ENCODE results near the gene SYT12. TPM values are rescaled to one million over a fixed set of nuclear protein-coding genes. Genes with fewer than 3 reads are reported as not detected.

SYT12 gene
- total and polyA plus RNA-seq, 2 of the 4 experiments (the other 2 are of a cell fraction): 0.54 to 0.74 TPM

DNA sequence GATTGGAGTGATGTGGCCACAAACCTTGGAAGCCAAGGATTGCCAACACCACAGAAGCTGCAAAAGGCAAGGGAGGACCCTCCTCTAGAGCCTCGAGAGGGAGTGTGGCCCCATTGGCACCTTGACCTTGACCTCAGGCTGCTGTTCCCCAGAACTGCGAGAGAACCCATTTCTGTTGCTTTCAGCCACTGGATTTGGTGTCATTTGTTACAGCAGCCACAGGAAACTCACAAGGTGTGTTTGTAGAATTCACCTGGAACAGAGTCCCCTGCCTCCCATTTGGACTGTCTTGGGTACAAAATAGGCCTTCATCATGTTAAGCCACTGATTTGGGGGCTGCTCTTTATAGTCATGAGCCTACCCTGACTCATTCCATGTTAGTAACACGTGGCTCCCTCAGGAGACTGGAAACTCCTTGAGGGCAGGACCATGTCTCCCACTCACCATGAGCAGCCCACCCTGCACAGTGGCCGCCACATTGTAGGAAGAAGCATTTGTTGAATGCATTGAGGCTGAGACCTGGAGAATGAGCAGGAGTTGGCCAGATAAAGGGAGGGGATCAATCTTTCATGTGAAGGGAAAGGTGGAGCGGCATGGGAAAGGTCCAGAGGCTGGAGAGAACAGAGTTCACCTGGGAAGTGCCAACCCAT is 39.5 kb upstream of the SYT12 start:
- intact Hi-C loops (cut with micrococcal nuclease): no loop called here
- Histone ChIP-seq H2AK9ac (replicated peaks; ENCODE audit: low read depth, low read length, poor library complexity) (peak overlapping the region; percentile 76), H4K91ac (ENCODE audit: insufficient read depth, low read depth, low read length) (peak overlapping the region; percentile 16; the same call in 1 of the 2 replicates), H3K4ac (ENCODE audit: low read depth, low read length) (peak overlapping the region; percentile 58), H3K14ac (replicated peaks; ENCODE audit: low read depth, low read length) (peak overlapping the region; percentile 80; the same call in 1 of the 2 replicates), H3K27ac (ENCODE audit: insufficient read depth, low read length) (no peak overlapping the region), H2BK20ac (ENCODE audit: low read depth, low read length) (peak overlapping the region; percentile 74), H2BK5ac (ENCODE audit: low read depth, low read length, poor library complexity, severe bottlenecking) (no peak overlapping the region), H4K5ac (ENCODE audit: low read depth, low read length) (no peak overlapping the region), H3K9me1 (ENCODE audit: insufficient read depth, low read length) (peaks cover 10% of the 10 kb centered on the region), H2BK120ac (ENCODE audit: low read depth, low read length) (peak overlapping the region; percentile 42), H3K4me1 (ENCODE audit: control insufficient read depth, insufficient read depth, low read length) (peaks cover 7% of the 10 kb centered on the region), H3K56ac (ENCODE audit: extremely low read depth, insufficient read depth, low read length) (no peak overlapping the region), H3K9ac (ENCODE audit: low read depth, low read length) (no peak overlapping the region), H3K9me3 (ENCODE audit: control insufficient read depth, insufficient read depth, low read length) (peaks cover 9% of the 10 kb centered on the region), H3K79me1 (ENCODE audit: low read depth in 1 of 2, low read length in 2 of 2) (no peaks in the 10 kb centered on the region), H4K8ac (ENCODE audit: low read depth in 2 of 2, low read length in 2 of 2) (peak overlapping the region in 1 of 2 experiments; percentile 5; a peak in 1 of 4 replicates), H4K20me1 (ENCODE audit: insufficient read depth, low read length) (no peaks in the 10 kb centered on the region), H3K4me3 (ENCODE audit: insufficient read depth, low read depth, low read length) (no peak overlapping the region), H3K23ac (ENCODE audit: low read depth, low read length) (no peak overlapping the region), H2AFZ (replicated peaks; ENCODE audit: low read length, poor library complexity) (peak overlapping the region; percentile 63), H3K4me2 (ENCODE audit: low read depth, low read length) (no peak overlapping the region), H2AK5ac (ENCODE audit: low read depth, low read length) (peak overlapping the region; percentile 93), H2BK15ac (ENCODE audit: low read depth, low read length) (peak overlapping the region; percentile 94; the same call in 2 of the 3 replicates), H3K27me3 (ENCODE audit: control insufficient read depth, insufficient read depth, low read length) (no peaks in the 10 kb centered on the region), H3K18ac (ENCODE audit: low read depth, low read length) (no peak overlapping the region), H3K36me3 (ENCODE audit: control insufficient read depth, insufficient read depth, low read length) (no peaks in the 10 kb centered on the region)
- ChIA-PET CTCF (interaction anchor here (0.5 kb wide), 1 partner anchor 595 kb away, joined by 3 read pairs; no protein-coding TSS in a partner anchor), POLR2A (ENCODE audit: unreplicated experiment) (no interaction called here)
- ATAC-seq (ENCODE audit: low read depth): no peak
- TF ChIP-seq MAFK (IDR thresholded peaks at IDR 0.05; ENCODE audit: low read depth, low read length) (no peak), RFX5 (IDR thresholded peaks at IDR 0.05; ENCODE audit: low read depth, low read length) (no peak), MAZ (IDR thresholded peaks at IDR 0.05; ENCODE audit: borderline replicate concordance, low read depth, low read length) (no peak), BHLHE40 (IDR thresholded peaks at IDR 0.05; ENCODE audit: low read depth, low read length) (no peak), MXI1 (IDR thresholded peaks at IDR 0.05; ENCODE audit: borderline replicate concordance, low read depth, low read length) (no peak), POLR2A (IDR thresholded peaks at IDR 0.05; ENCODE audit: low read depth, low read length) (no peak), NFE2L2 (IDR thresholded peaks at IDR 0.05; ENCODE audit: low read depth, low read length) (no peak)
- TF ChIP-seq, protein P1, sequence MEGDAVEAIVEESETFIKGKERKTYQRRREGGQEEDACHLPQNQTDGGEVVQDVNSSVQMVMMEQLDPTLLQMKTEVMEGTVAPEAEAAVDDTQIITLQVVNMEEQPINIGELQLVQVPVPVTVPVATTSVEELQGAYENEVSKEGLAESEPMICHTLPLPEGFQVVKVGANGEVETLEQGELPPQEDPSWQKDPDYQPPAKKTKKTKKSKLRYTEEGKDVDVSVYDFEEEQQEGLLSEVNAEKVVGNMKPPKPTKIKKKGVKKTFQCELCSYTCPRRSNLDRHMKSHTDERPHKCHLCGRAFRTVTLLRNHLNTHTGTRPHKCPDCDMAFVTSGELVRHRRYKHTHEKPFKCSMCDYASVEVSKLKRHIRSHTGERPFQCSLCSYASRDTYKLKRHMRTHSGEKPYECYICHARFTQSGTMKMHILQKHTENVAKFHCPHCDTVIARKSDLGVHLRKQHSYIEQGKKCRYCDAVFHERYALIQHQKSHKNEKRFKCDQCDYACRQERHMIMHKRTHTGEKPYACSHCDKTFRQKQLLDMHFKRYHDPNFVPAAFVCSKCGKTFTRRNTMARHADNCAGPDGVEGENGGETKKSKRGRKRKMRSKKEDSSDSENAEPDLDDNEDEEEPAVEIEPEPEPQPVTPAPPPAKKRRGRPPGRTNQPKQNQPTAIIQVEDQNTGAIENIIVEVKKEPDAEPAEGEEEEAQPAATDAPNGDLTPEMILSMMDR (conservative IDR thresholded peaks at IDR 0.05; ENCODE audit: low read depth, low read length): no peak
- TF ChIP-seq, protein P2, sequence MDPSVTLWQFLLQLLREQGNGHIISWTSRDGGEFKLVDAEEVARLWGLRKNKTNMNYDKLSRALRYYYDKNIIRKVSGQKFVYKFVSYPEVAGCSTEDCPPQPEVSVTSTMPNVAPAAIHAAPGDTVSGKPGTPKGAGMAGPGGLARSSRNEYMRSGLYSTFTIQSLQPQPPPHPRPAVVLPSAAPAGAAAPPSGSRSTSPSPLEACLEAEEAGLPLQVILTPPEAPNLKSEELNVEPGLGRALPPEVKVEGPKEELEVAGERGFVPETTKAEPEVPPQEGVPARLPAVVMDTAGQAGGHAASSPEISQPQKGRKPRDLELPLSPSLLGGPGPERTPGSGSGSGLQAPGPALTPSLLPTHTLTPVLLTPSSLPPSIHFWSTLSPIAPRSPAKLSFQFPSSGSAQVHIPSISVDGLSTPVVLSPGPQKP (IDR thresholded peaks at IDR 0.05; ENCODE audit: borderline replicate concordance, low read depth, low read length): no peak
- in situ Hi-C loops (cut with MboI; ENCODE audit: low sequenced_read_pairs): no loop called here
- DNase-seq: no peak
- dilution Hi-C loops (cut with HindIII; ENCODE audit: low sequenced_read_pairs, unreplicated experiment): no loop called here
- BruUV-seq (replicated peaks): no TSS peak
- WGBS, 2 experiments (ENCODE audit: extremely low coverage in 2 of 2, insufficient read length in 1 of 2): 100% methylated on average over 2 of the region's 5 CpGs; no CpG with 5 or more reads in 1 of the 2 experiments
